Stimulated activated CD4-positive, alpha-beta T cell treated with anti-CD3 and anti-CD28 coated beads, TNF-alpha, amount 100 ng/mL, for 4 hours (primary cell): ENCODE measurements around the gene DNAJC10.
"Not testable (repeated sequence)": the region's sequence is repeated elsewhere in the genome, so short reads cannot be mapped to it uniquely, and the experiment has no call there.

Experiments used
- DNase-seq, 3 experiments: peaks; one replicate each; pipeline ENCODE4 v3.0.0-alpha.2; 2020; ENCODE audit warnings: low read depth in 3 of 3

DNAJC10 gene

GRCh38 chr2:182726473-182726872, 10.4 kb downstream of the DNAJC10 start:
- no peak for DNase-seq

- DNase-seq: no peak
These were observed 12.0 kb downstream of the DNAJC10 start for GRCh38 chr2:182728014-182728413.

- DNase-seq: no peak
These were observed 13.8 kb downstream of the DNAJC10 start for GRCh38 chr2:182729710-182730339.

- DNase-seq: no peak
These were observed 14.4 kb downstream of the DNAJC10 start for GRCh38 chr2:182730486-182730885.

- no peak for DNase-seq
These were observed 16.7 kb downstream of the DNAJC10 start for GRCh38 chr2:182732736-182733135.

- no peak for DNase-seq
These were observed 17.5 kb downstream of the DNAJC10 start for GRCh38 chr2:182733572-182733971.

GRCh38 chr2:182736856-182737255, 20.8 kb downstream of the DNAJC10 start:
- DNase-seq: not testable (repeated sequence)

GRCh38 chr2:182740701-182741100, 24.6 kb downstream of the DNAJC10 start:
- no peak for DNase-seq

GRCh38 chr2:182741620-182742019, 25.6 kb downstream of the DNAJC10 start:
- DNase-seq: no peak

GRCh38 chr2:182744490-182744889, 28.4 kb downstream of the DNAJC10 start:
- no peak for DNase-seq

- no peak for DNase-seq
These were observed 29.0 kb downstream of the DNAJC10 start for GRCh38 chr2:182745061-182745460.

GRCh38 chr2:182745894-182746293, 29.8 kb downstream of the DNAJC10 start:
- DNase-seq: not testable (repeated sequence)

- DNase-seq: no peak
These were observed 38.2 kb downstream of the DNAJC10 start for GRCh38 chr2:182754231-182754630.

GRCh38 chr2:182758379-182758778, 42.3 kb downstream of the DNAJC10 start:
- DNase-seq: no peak

GRCh38 chr2:182761903-182762302, 45.8 kb downstream of the DNAJC10 start:
- no peak for DNase-seq

GRCh38 chr2:182763311-182763912, 47.4 kb downstream of the DNAJC10 start:
- no peak for DNase-seq

- no peak for DNase-seq
These were observed 50.6 kb downstream of the DNAJC10 start for GRCh38 chr2:182766626-182767025.

GRCh38 chr2:182767578-182767977, 51.5 kb downstream of the DNAJC10 start:
- no peak for DNase-seq

GRCh38 chr2:182768950-182769349, 52.9 kb downstream of the DNAJC10 start:
- DNase-seq: not testable (repeated sequence)

- DNase-seq: no peak
These were observed 63.3 kb downstream of the DNAJC10 start for GRCh38 chr2:182779323-182779722.

- DNase-seq: not testable (repeated sequence)
These were observed 65.0 kb downstream of the DNAJC10 start for GRCh38 chr2:182781099-182781498.

GRCh38 chr2:182782686-182783085, 66.6 kb downstream of the DNAJC10 start:
- DNase-seq: not testable (repeated sequence)

GRCh38 chr2:182784058-182784706, 68.1 kb downstream of the DNAJC10 start:
- DNase-seq: no peak
